HG02623 (cell line): ENCODE measurements around the gene CCDC85C.

ENCODE experiments used
- ATAC-seq: cut with Tn5 transposase; IDR thresholded peaks from one replicate; pipeline ENCODE4 v1.9.1; 2021; ENCODE audit warnings: moderate library complexity; ENCODE audit not compliant: unreplicated experiment

CCDC85C gene

GRCh38 chr14:99480917-99481744 is 122.9 kb downstream of the CCDC85C start, which contains the start of gene CCNK:
CCNK (plus strand) TSS chr14:99481409; CDS start chr14:99492678, 11,269 bp downstream.
- peak; percentile 82 for ATAC-seq

DNA sequence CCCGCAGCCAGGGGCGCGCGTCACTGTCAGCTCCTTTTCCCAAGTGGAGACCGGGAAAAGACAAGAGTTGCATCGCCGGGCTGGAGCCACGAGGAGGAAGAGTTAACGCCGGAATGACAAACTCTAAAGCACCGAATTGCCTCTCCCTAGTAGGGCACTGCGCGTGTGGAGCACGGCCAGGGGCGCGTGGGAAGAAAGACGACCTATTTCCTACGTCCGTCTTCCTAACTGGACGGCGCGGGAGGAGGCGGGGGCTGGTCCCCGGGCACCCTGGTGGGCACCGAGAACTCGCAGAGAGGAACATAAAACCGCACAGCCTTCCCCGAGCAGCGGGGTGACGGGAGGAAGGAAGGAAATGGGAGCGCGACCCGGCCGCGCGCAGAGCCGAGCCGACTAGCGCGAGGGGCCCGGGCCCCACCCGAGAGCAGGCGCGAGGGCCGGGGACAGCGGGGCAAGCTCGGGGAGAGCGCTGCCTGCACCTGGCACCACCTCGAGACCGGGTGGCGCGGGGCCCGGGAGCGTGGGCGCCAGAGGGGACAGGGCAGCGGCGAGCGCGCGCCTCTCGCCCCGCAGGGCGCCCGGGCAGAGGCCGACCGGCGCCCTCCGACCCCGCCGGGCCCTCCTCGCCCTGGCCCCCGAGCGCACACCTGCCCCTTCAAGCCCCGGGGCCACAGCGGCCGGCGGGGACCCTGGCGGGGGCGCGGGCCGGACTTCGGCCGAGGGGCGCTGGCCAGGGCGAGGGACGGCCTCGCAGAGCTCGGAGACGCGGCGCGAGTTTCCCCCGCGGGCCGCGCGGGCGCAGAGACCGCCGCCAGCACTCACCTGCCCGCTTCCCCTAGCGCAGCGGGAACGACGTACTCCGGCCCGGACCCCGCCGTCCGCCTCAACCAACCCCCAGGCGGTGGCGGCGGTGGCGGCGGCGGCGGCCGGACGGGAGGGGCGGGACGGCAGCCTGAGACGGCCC is 123.8 kb downstream of the CCDC85C start, which contains the start of gene SETD3:
TSS of gene SETD3 (minus strand) at position 954 of the 964 bp plus-strand sequence. CDS start 15,054 bp downstream, outside the sequence.
- no peak for ATAC-seq

- no peak for ATAC-seq
These were observed 124.7 kb downstream of the CCDC85C start for GRCh38 chr14:99479160-99479905.

GRCh38 chr14:99478128-99478527 is 125.9 kb downstream of the CCDC85C start:
- no peak for ATAC-seq

GRCh38 chr14:99476864-99477263 is 127.1 kb downstream of the CCDC85C start:
- ATAC-seq, result no peak

DNA sequence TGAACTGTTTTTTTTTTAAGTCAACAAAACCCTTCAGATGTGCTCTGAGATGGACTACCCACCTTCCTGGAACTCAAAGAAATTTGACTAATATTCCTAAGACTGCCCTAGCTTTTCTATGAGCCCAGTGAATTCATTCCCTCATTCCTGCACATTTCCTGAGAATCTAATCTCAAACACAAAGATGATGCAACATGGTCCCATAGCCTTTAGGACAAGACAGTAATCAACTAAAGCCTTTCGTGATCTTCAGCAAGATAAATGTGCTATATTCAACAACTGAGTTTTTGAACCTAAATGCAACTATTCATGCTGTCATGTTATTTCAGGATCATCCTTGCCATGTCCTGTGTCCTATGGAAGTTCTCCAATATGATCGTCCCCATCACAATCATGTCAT is 128.3 kb downstream of the CCDC85C start:
- no peak for ATAC-seq

GRCh38 chr14:99475179-99475578 is 128.8 kb downstream of the CCDC85C start:
- no peak for ATAC-seq

GRCh38 chr14:99473458-99473857 is 130.5 kb downstream of the CCDC85C start:
- no peak for ATAC-seq

- no peak for ATAC-seq
These were observed 131.1 kb downstream of the CCDC85C start for GRCh38 chr14:99472937-99473336.

DNA sequence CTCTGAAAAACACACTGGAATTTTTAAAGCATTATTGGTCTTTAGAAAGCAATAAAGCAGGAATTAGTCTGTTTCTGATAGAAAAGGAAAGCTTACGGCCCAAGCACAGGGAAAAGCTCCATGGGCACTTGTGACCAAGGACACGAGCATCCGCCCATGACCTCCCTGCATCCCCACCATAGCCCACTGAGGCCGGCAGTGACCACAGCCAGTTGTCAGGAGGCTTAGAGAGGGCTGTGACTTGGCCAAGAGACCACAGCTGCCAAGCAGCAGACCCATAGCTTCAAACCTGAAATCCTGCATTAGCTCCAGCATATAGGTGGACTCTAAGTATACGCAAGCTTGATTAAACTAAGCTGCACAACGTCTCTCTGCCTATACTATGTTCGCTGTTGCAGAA is 132.3 kb downstream of the CCDC85C start:
- ATAC-seq, result no peak

GRCh38 chr14:99468836-99469592 is 135.0 kb downstream of the CCDC85C start:
- no peak for ATAC-seq

DNA sequence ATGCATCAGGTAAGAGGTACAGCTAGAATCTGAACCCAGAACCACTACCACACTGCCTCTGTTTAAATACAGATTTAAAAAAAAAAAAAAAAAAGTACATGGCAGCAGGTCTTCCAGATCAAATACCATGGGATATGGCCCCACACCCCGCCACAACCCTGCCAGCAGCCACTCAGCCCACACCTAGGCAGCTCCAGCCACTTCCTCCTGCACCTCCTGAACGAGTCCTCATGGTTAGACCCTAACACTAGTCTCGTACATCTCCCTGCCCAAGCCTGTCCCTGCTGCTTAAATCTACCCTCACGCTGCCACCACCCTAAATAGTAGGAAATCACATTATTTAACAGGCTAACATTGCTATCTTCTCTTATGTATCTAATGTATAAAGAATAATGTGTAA is 135.9 kb downstream of the CCDC85C start:
- no peak for ATAC-seq

DNA sequence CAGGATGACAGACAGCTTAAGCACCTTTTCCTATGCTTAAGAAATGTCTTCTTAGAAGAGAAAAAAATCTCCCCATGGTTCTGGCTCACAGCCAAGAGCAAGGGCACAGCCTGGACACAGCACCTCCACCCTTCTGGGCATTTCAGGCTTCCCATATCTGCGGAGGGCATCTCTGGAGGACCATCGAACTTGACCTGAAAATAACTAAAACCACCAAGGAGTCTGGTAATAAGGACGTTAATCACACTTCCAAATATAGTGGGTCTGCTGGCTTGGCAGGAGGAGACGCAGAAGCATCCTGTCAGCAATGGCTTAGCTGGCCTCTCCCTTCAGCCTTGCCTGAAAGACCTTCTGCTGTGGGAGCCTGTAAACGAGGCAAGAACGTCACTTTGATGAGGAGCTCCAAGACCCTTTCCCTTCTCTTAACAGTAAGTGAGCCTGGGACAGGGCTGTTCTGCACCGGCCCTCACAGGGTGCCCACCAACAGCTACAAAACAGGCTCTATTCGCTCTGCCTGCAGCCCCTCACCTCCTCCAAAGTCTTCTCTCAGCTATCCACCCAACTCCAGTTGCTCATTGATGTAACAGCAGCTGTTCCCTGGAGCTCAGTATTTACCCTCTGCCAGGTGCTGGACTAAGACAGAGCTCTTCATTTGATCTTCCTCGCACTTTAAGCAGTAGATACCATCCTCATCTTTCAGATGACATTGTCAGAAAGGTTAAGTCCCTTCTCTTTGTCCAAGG is 136.5 kb downstream of the CCDC85C start:
- ATAC-seq, result no peak

DNA sequence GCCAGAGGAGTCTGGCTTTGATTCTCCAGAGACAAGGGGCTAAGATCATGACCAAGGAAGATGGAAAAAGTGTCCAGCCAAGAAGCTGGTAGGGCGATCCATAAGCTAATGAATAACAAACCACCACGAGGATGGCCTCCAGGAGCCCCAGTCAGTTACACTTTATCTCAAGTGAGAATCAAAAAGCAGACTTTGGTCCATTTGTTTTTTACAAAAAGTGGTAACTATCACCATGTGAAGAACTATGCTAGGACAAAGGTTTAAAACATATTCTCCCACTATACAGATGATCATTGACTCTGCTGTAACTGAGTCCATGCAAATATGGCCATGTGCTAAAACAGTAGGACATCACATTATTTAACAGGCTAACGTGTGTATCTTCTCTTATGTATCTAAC is 137.2 kb downstream of the CCDC85C start:
- ATAC-seq, result no peak

DNA sequence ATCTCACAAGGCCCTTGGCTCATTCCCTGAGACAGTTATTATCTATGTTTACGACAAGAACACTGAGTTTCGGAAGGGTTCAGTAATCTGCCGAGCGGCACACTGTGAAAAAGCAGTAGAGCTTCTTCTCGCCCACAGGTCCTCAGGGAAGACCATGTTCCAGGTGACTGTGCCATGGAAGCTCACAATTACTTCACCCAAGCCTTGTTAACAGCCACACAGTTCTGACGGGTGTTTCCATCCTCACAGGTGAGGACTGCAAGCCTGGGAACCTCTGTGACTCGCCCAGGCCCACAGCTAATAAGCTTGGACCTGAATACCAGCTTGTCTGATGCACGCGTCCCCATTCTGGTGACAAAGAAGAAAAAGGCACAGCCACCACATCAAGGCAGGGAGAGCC is 138.7 kb downstream of the CCDC85C start:
- ATAC-seq, result no peak

DNA sequence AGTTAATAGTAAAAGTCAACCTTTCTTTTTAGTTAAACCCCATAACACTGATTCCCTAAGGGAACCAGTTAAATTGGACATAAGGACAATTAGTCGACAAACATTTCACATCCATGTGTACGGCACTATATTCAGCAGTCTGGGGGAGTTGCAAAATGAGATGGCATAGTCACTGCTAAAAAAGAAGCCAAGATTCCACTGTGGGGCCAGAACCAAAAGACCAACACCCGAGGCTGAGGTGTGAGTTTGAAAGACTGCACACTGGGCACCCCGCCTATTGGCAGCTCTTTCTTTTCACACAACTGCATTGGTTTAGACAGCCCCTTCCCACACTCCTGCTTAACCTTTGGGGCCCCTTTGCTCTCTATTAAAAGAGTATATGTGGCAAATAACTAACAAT is 140.0 kb downstream of the CCDC85C start:
- no peak for ATAC-seq

GRCh38 chr14:99462210-99462609 is 141.8 kb downstream of the CCDC85C start:
- ATAC-seq, result no peak

- no peak for ATAC-seq
These were observed 142.5 kb downstream of the CCDC85C start for GRCh38 chr14:99461411-99462085.

- ATAC-seq, result no peak
These were observed 143.2 kb downstream of the CCDC85C start for GRCh38 chr14:99460793-99461192.
